Psoas muscle (tissue), 8 donors: ENCODE measurements around the gene ENKUR. TPM values are rescaled to one million over a fixed set of nuclear protein-coding genes. Genes with fewer than 3 reads are reported as not detected.

Source experiments
- ATAC-seq, 4 donors: fragments of 200-7000 bp; cut with Tn5 transposase; one replicate each; pipeline ENCODE4 v1.9.1; 2020; ENCODE audit warnings: moderate library complexity in 3 of 4, mild to moderate bottlenecking in 2 of 4
- DNase-seq, 2 donors: peaks; one replicate each; pipeline ENCODE4 v3.0.0-alpha.2; 2020
- H3K27ac ChIP-seq: fragments of 200-600 bp; one replicate; pipeline ENCODE4 v1.8.0; 2022
- H3K27me3 ChIP-seq, 3 donors: fragments of 200-600 bp in 1 of 3; one replicate each; pipeline versions ENCODE4 v1.6.1 to v1.8.0; 2013 to 2022; ENCODE audit warnings: low read length in 2 of 3, mild to moderate bottlenecking in 2 of 3, moderate library complexity in 1 of 3; ENCODE audit not compliant: insufficient read depth in 3 of 3
- H3K36me3 ChIP-seq, 2 donors: fragments of 200-600 bp in 1 of 2; one replicate each; pipeline versions ENCODE4 v1.6.1 to v1.8.0; 2013 to 2022; ENCODE audit warnings: low read depth in 1 of 2, mild to moderate bottlenecking in 1 of 2, moderate library complexity in 1 of 2; ENCODE audit not compliant: insufficient read depth in 1 of 2
- H3K4me1 ChIP-seq: fragments of 200-600 bp; one replicate; pipeline ENCODE4 v1.8.0; 2022
- H3K4me3 ChIP-seq: fragments of 200-600 bp; one replicate; pipeline ENCODE4 v1.8.0; 2022; ENCODE audit warnings: mild to moderate bottlenecking
- H3K9me3 ChIP-seq: fragments of 200-600 bp; one replicate; pipeline ENCODE4 v1.8.0; 2022
- WGBS, 3 donors: extraction: QIAGEN DNeasy Blood & Tissue Kit; methylation state at CpG; one replicate each; pipeline versions ENCODE4 v1.1.6 to v1.1.7; 2013; 5-methylcytosine and 5-hydroxymethylcytosine counted together
- intact Hi-C, 2 donors: fragments of 100-400 bp; cut with DNase I; formaldehyde crosslinking; loops; one replicate each; pipeline versions ENCODE4 v1.11.0 to v1.14.2; 2022
- long read RNA-seq, 2 donors: library from polyadenylated mRNA; unstranded; transcript quantifications; one replicate each; pipeline ENCODE4 v2.0.0, GENCODE V29; 2021
- polyA plus RNA-seq, 3 donors: library from polyadenylated mRNA; stranded (reverse); fragments of 200-250 nt; gene quantifications; one replicate each; pipeline ENCODE4 v1.2.3, GENCODE V29; 2013
- total RNA-seq, 4 donors: library from RNA; stranded (reverse); fragmentation: NEBNext Ultra II Directional in 2 of 4; extraction: Animal tissue kit (Norgen Biotek cat#: 25700) in 2 of 4; gene quantifications; one replicate each; pipeline versions ENCODE4 v1.2.1 to v1.2.4, GENCODE V29; 2021 to 2023
- TF ChIP-seq, protein P1 (sequence below): fragments of 200-600 bp; IDR thresholded peaks from one replicate; pipeline ENCODE4 v1.8.0; 2022; ENCODE audit warnings: antibody characterized with exemption
- donor health status: healthy with polysubstance abuse.
- donor health status: DM: no; HTN: no; CAD: no; lungs with moderate emphysema.
- donor health status: Bipolar disorder and iron deficiency.
- donor health status: healthy.
- donor health status: DM: yes; HTN: yes; CAD: no.
- donor health status: DM: no; HTN: no; CAD: no.
- donor health status: DM: no; HTN: no; CAD: no.
- donor health status: DM: yes; HTN: yes; CAD: no.

ENKUR gene
- total RNA-seq (not detected), polyA plus RNA-seq (under 1 TPM in 2 of 3 donors, not detected in 1; 0.03 to 0.05 TPM)
- long read RNA-seq, donor 1, partial matches to known transcripts, result 0 of 1 reads
- long read RNA-seq, donor 1, other reads (novel, unspliced or antisense), result 1 of 1 reads
- long read RNA-seq, donor 2, partial matches to known transcripts, result 0 of 1 reads
- long read RNA-seq, donor 2, other reads (novel, unspliced or antisense), result 1 of 1 reads

- Histone ChIP-seq H3K4me3 (peak within 1 kb of the TSS; percentile 86), H3K4me1 (peaks cover 11% of the 10 kb centered on the region), H3K27ac (peak within 1 kb of the TSS; percentile 95), H3K27me3 (no peaks in the 10 kb centered on the region), H3K9me3 (no peaks in the 10 kb centered on the region), H3K36me3 (no peaks in the 10 kb centered on the region)
- ATAC-seq, result peak; percentile 49 to 74 (median 60)
- peak; percentile 91 to 94 for DNase-seq
- intact Hi-C loops, result loop anchor here (2.0 to 10.0 kb wide), 4 partner anchors 291 to 381 kb away; partner anchors contain the start of gene ARHGAP21 (in 1 of the 2)
- 1 to 2% (median 1%) methylated on average over 16 of the region's 16 CpGs for WGBS, 3 donors
- TF ChIP-seq, protein P1, sequence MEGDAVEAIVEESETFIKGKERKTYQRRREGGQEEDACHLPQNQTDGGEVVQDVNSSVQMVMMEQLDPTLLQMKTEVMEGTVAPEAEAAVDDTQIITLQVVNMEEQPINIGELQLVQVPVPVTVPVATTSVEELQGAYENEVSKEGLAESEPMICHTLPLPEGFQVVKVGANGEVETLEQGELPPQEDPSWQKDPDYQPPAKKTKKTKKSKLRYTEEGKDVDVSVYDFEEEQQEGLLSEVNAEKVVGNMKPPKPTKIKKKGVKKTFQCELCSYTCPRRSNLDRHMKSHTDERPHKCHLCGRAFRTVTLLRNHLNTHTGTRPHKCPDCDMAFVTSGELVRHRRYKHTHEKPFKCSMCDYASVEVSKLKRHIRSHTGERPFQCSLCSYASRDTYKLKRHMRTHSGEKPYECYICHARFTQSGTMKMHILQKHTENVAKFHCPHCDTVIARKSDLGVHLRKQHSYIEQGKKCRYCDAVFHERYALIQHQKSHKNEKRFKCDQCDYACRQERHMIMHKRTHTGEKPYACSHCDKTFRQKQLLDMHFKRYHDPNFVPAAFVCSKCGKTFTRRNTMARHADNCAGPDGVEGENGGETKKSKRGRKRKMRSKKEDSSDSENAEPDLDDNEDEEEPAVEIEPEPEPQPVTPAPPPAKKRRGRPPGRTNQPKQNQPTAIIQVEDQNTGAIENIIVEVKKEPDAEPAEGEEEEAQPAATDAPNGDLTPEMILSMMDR, result no peak
Observed at GRCh38 chr10:25015828-25016375, at the start of gene ENKUR. ENKUR (minus strand) TSS chr10:25016158; CDS start chr10:25015936, 222 bp downstream.

- no peaks in the 10 kb centered on the region for H3K36me3 ChIP-seq
- no peaks in the 10 kb centered on the region for H3K4me1 ChIP-seq
- TF ChIP-seq, protein P1, result no peak
- 79 to 94% (median 93%) methylated on average over 2 of the region's 2 CpGs for WGBS, 3 donors
- no peaks in the 10 kb centered on the region for H3K27me3 ChIP-seq
- no peak overlapping the region for H3K27ac ChIP-seq
- ATAC-seq, result no peak
- H3K9me3 ChIP-seq, result no peaks in the 10 kb centered on the region
- DNase-seq, result no peak
- intact Hi-C loops, result no loop called here
- no peak overlapping the region for H3K4me3 ChIP-seq
Observed at GRCh38 chr10:25064401-25064800, 48.4 kb upstream of the ENKUR start.

DNA sequence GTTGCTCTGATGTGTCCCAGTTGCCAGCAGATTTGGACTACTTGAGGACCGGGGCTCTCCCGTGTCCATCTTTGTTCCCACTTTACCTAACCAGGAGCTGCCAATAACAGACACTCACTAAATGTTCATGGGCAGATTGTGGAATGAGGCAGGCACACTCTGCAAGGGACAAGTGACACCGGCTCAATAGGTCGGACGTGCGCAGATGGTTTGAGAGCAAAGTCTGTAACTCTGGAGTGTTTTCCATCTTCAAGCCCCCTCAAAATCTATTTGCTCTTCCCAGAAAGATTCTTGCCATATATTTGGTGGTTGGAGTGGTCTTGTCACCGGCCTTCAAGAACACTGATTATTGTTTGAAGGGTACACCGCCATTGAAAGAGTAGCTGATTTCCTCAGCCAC is 47.7 kb upstream of the ENKUR start:
- DNase-seq (no peak), ATAC-seq (no peak)
- Histone ChIP-seq H3K4me3 (no peak overlapping the region), H3K9me3 (no peaks in the 10 kb centered on the region), H3K4me1 (no peaks in the 10 kb centered on the region), H3K27me3 (no peaks in the 10 kb centered on the region), H3K27ac (no peak overlapping the region), H3K36me3 (no peaks in the 10 kb centered on the region)
- WGBS, 3 donors, result 92 to 96% (median 92%) methylated on average over 8 of the region's 8 CpGs
- TF ChIP-seq, protein P1, result no peak
- intact Hi-C loops, result no loop called here

DNA sequence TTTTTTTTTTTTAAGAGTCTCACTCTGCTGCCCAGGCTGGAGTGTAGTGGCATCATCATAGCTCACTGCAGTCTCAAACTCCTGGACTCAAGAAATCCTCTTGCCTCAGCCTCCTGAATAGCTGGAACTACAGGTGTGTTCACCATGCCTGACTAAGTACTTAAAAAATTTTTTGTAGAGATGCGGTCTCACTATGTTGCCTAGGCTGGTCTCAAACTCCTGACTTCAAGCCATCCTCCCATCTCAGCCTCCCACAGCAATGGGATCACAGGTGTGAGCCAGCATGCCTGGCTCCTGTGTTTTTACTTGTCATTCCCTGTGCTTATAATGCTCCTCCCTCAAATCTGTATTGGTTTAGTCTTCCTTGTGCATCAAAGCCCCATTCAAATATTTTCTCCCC is 47.2 kb upstream of the ENKUR start:
- 93 to 100% (median 95%) methylated on average over 1 of the region's 1 CpG for WGBS, 3 donors
- Histone ChIP-seq H3K4me3 (no peak overlapping the region), H3K4me1 (no peaks in the 10 kb centered on the region), H3K27me3 (no peaks in the 10 kb centered on the region), H3K27ac (no peak overlapping the region), H3K9me3 (no peaks in the 10 kb centered on the region), H3K36me3 (no peaks in the 10 kb centered on the region)
- ATAC-seq (no peak), DNase-seq (no peak)
- TF ChIP-seq, protein P1, result no peak
- intact Hi-C loops, result no loop called here
